Common myeloid progenitor, CD34-positive (primary cell): Measurements from ENCODE around the gene FAM120C. TPM values are rescaled to one million over a fixed set of nuclear protein-coding genes. Genes with fewer than 3 reads are reported as not detected.

Experiments
- CTCF ChIA-PET: fragments of 350-600 bp; sonication (Branson Sonifier 250); formaldehyde crosslinking; loops from one replicate; lab custom pipeline; 2021; ENCODE audit warnings: antibody characterized with exemption; lab: Charles Lee
- POLR2A ChIA-PET: fragments of 350-600 bp; sonication (Branson Sonifier 250); formaldehyde crosslinking; loops from one replicate; lab custom pipeline; 2021; ENCODE audit warnings: antibody characterized with exemption; lab: Charles Lee
- DNase-seq, 3 donors: peaks; one replicate each; pipeline versions ENCODE4 v3.0.0 to v3.0.0-alpha.2; 2013
- H3K27ac ChIP-seq, 2 experiments: 1 replicate in 1 of 2; 2 replicates in 1 of 2; pipeline ENCODE4 v1.7.0; 2013; ENCODE audit warnings: inconsistent platforms in 2 of 2, low read length in 2 of 2, mild to moderate bottlenecking in 2 of 2, low read depth in 1 of 2, moderate library complexity in 1 of 2; ENCODE audit not compliant: severe bottlenecking in 2 of 2, insufficient read depth in 1 of 2, poor library complexity in 1 of 2
- H3K27me3 ChIP-seq, 5 experiments: replicated peaks in 2 of 5; 1 replicate in 3 of 5; 2 replicates in 2 of 5; pipeline versions ENCODE4 v1.6.1 to v1.7.0; 2013; ENCODE audit warnings: low read length in 4 of 5, mild to moderate bottlenecking in 2 of 5, moderate library complexity in 2 of 5, inconsistent platforms in 1 of 5; ENCODE audit not compliant: insufficient read depth in 5 of 5, control insufficient read depth in 4 of 5
- H3K36me3 ChIP-seq, 4 experiments: 1 replicate in 2 of 4; 2 replicates in 2 of 4; pipeline versions ENCODE4 v1.6.1 to v1.7.0; 2013; ENCODE audit warnings: low read length in 3 of 4, control low read depth in 1 of 4, mild to moderate bottlenecking in 1 of 4; ENCODE audit not compliant: control insufficient read depth in 4 of 4, insufficient read depth in 4 of 4
- H3K4me1 ChIP-seq, 4 experiments: 1 replicate in 3 of 4; 2 replicates in 1 of 4; pipeline versions ENCODE4 v1.6.1 to v1.7.1; 2013; ENCODE audit warnings: low read length in 3 of 4, mild to moderate bottlenecking in 3 of 4, control low read depth in 1 of 4, inconsistent platforms in 1 of 4, moderate library complexity in 1 of 4; ENCODE audit not compliant: control insufficient read depth in 4 of 4, insufficient read depth in 4 of 4; ENCODE audit errors: control extremely low read depth in 1 of 4
- H3K4me3 ChIP-seq, 7 experiments: 1 replicate in 4 of 7; 2 replicates in 3 of 7; pipeline versions ENCODE4 v1.5.1 to v1.7.0; 2013; ENCODE audit warnings: mild to moderate bottlenecking in 7 of 7, low read length in 6 of 7, moderate library complexity in 6 of 7, inconsistent platforms in 2 of 7, low read depth in 2 of 7, control low read depth in 1 of 7; ENCODE audit not compliant: insufficient read depth in 4 of 7, control insufficient read depth in 1 of 7; ENCODE audit errors: extremely low read depth in 1 of 7
- H3K9me3 ChIP-seq, 5 experiments: 1 replicate in 4 of 5; 2 replicates in 1 of 5; pipeline versions ENCODE4 v1.6.1 to v1.7.1; 2013; ENCODE audit warnings: low read length in 4 of 5, mild to moderate bottlenecking in 2 of 5, inconsistent platforms in 1 of 5, low read depth in 1 of 5, moderate library complexity in 1 of 5; ENCODE audit not compliant: control insufficient read depth in 4 of 5, insufficient read depth in 2 of 5; ENCODE audit errors: control extremely low read depth in 1 of 5
- WGBS: methylation state at CpG from one replicate; pipeline ENCODE4 v1.1.5; 2013; ENCODE audit not compliant: insufficient coverage; 5-methylcytosine and 5-hydroxymethylcytosine counted together
- polyA plus RNA-seq: library from polyadenylated mRNA; unstranded; fragments of 120-200 nt; gene quantifications from one replicate; pipeline ENCODE4 v1.2.1, GENCODE V29; 2013

Gene FAM120C, protein sequence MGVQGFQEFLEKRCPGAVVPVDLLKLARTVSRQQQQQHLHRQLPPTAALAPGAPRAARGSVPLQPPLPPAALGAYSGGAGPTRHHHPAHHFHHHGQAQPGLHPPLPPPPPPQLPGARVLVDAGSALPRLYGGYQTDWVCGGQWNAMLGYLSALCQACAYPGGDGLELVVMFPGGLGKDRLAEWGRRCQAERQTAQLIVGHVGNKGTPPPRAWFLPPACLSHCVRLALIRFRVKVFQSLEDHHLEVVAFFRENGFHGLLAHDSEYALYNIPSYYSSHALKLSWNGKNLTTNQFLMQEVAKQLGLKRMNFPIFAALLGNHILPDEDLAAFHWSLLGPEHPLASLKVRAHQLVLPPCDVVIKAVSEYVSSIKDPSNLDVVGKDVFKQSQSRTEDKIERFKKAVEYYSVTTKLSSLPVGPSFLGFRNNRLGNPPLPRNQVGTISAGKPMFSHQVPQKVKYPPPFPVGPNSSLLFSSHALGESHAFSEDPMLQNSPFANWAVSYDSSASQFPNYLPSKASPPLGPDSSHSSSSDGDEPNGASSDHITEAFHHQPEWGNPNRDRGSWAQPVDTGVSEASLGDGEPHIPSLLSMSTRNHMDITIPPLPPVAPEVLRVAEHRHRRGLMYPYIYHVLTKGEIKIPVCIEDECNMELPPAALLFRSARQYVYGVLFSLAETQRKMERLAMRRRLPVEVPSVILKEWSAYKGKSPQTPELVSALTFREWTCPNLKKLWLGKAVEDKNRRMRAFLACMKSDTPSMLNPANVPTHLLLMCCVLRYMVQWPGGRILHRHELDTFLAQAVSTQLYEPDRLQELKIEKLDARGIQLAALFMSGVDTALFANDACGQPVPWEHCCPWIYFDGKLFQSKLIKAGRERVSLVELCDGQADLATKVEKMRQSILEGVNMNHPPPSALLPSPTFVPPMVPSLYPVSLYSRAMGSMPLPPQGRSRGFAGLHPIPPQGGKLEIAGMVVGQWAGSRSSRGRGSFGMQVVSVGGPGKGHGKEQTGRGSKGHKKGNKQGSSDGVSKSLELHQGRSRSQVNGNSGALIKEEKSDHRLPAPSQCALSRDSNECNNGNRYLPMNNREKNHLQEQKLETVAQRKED
- 8.7 TPM for polyA plus RNA-seq

DNA sequence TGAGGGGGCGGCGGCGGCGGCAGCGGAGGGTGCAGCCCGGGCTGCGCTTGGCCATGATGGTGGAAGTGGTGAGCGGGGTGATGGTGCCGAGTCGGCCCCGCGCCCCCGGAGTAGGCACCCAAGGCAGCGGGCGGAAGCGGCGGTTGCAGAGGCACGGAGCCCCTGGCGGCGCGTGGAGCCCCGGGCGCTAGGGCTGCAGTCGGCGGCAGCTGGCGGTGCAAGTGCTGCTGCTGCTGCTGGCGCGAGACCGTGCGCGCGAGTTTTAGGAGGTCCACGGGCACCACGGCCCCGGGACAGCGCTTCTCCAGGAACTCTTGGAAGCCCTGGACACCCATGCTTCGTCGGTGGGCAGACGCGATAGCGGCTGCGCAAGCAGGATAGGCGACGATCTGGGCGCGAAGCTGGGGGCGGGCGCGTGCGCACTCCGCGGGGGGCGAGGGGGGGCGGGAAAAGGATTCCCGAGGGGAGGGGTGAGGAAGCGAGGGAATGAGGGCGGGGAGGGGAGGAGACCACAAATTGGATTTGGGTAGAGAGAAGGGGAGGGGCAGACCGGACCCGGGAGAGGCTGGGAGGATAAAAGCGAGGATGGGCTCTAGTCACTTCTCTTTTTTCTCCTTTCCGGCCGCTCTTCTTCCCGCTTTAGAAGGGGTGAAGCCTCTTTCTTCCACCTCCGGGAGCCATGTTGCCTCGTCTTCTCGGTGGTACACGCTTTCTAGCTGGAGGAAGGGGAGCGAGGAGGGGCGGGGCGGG lies at the start of gene FAM120C:
Gene FAM120C, minus strand, starts transcription at position 391 of the 750 bp plus-strand sequence. Its CDS starts 56 bp downstream, at position 335.
- DNase-seq, result peak; percentile 64 to 86 (median 79)
- Histone ChIP-seq H3K4me1 (peaks cover 1 to 27% (median 12%) of the 10 kb centered on the region in 4 experiments), H3K27ac (peak within 1 kb of the TSS; percentile 33 to 49), H3K27me3 (no peaks in the 10 kb centered on the region), H3K36me3 (no peaks in the 10 kb centered on the region), H3K9me3 (no peaks in the 10 kb centered on the region), H3K4me3 (peak within 1 kb of the TSS; percentile 61 to 83 (median 69))
- WGBS, result 43% methylated on average over 47 of the region's 70 CpGs
- ChIA-PET POLR2A (no interaction called here), CTCF (interaction anchor here (0.5 to 0.9 kb wide), 2 partner anchors 24 to 63 kb away, joined by 3 read pairs; no protein-coding TSS in a partner anchor)

DNA sequence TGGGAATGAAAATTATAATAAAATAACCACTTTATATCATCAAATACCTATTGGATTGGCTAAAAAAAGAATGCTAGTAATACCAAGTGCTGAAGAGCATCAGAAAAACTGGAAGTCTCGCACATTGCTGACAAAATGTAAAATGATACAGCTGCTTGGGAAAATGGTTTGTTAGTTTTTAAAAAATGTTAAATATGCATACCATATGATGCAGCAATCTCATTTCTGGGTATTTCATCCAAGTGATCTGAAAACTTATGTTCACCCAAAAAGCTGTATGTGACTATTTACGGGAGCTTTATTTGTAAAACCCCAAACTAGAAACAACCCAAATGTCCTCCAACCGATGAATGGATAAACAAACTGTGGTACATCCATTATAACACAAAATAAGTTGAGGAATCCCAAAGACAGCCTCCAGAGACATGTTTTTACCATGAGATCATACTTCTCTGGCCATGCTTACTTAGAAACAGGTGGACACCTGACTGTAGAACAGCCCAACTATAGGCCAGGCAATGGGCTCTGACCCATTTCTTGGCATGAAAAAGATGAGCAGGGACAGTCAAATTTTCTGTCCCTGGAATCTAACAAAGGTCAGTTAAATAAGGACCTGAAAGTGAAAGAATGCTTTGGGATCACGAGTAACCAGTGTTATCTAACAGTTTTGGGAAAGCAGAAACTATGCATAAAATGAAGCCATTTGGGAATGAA lies 47.5 kb upstream of the FAM120C start:
- Histone ChIP-seq H3K4me1 (no peaks in the 10 kb centered on the region), H3K9me3 (no peaks in the 10 kb centered on the region), H3K27ac (no peak overlapping the region), H3K27me3 (no peaks in the 10 kb centered on the region), H3K4me3 (no peak overlapping the region), H3K36me3 (no peaks in the 10 kb centered on the region)
- ChIA-PET POLR2A (no interaction called here), CTCF (no interaction called here)
- 100% methylated on average over 1 of the region's 4 CpGs for WGBS
- DNase-seq, result no peak

DNA sequence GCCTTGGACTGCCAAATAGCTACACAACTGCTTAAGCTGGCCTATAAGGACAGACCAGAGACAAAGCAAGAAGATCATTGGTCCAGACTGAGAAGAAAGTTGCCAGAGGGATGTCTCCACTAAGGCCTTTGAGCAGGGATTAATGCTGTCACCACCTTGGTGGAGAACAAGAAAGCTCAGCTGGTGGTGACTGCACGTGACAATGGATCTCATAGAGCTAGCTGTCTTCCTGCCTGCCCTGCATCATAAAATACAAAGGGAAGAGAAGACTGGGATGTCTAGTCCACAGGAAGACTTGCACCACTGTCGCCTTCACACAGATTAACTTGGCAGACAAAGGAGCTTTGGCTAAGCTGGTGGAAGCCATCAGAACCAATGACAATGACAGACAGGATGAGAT lies 40.5 kb upstream of the FAM120C start:
- 100% methylated on average over 1 of the region's 2 CpGs for WGBS
- no peak for DNase-seq
- H3K27me3 ChIP-seq, result no peaks in the 10 kb centered on the region
- no peaks in the 10 kb centered on the region for H3K4me1 ChIP-seq
- H3K4me3 ChIP-seq, result no peak overlapping the region
- ChIA-PET POLR2A (interaction anchor here (0.5 kb wide), 1 partner anchor 26 kb away, joined by 3 read pairs; no protein-coding TSS in a partner anchor), CTCF (interaction anchor here (0.9 kb wide), 1 partner anchor 182 kb away, joined by 3 read pairs; no protein-coding TSS in a partner anchor)
- H3K36me3 ChIP-seq, result no peaks in the 10 kb centered on the region
- H3K27ac ChIP-seq, result no peak overlapping the region
- H3K9me3 ChIP-seq, result no peaks in the 10 kb centered on the region

DNA sequence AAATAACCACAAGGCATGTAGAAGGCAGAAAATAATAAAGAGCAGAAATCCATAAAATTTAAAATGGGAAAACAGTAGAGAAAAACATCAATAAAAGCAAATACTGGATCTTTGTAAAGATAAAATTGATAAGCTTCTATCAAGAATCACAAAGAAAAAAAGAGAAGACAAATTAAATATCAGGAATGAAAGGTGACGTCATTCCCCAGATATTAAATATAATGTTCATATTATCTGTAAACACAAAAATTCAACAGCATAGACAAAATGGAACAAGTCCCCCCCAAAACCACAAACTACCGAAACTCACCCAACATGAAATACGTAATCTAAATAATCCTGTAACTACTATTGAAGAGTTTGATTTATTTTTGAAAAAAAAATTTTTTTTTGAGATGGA lies 30.5 kb upstream of the FAM120C start:
- CTCF ChIA-PET, result no interaction called here
- WGBS, result no CpG with 5 or more reads among the region's 3 CpGs
- H3K36me3 ChIP-seq, result no peaks in the 10 kb centered on the region
- H3K27ac ChIP-seq, result no peak overlapping the region
- no peak overlapping the region for H3K4me3 ChIP-seq
- no peak for DNase-seq
- peaks cover 0 to 3% (median 0%) of the 10 kb centered on the region in 5 experiments for H3K9me3 ChIP-seq
- no peaks in the 10 kb centered on the region for H3K27me3 ChIP-seq
- POLR2A ChIA-PET, result no interaction called here
- no peaks in the 10 kb centered on the region for H3K4me1 ChIP-seq

DNA sequence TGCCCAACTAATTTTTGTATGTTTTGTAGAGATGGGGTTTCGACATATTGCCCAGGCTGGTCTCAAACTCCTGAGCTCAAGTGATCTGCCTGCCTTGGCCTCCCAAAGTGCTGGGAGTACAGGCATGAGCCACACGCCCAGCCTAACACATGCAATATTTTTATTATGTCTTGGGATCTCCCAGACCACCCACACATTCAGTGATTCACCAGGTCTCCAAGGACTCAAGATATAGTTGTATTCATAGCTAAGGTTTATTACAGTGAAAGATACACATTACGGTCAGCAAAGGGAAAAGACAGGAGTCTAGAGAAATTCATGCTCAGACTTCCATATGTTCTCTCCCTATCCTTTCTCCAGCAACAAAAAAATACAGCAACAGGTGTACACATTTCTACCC lies 25.5 kb upstream of the FAM120C start:
- POLR2A ChIA-PET, result no interaction called here

DNA sequence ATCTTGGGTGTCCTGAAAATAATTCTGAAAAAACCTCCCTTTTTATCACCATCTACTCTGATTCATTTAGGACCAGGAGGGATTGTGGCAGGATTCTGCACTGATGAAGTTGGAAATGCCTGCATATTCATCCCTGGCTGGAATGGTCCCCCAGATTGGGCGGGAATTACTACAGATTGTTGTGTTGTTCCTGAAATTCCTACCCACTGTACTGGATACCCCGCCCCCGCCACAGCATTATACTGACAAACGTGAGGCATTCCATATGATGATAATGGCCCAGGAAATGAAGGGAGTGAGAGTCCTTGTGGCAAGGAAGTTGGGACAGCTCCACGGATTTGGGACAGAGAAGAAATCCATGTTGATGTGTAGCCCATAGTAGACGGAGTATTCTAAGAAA lies 15.2 kb upstream of the FAM120C start:
- POLR2A ChIA-PET, result no interaction called here
- Histone ChIP-seq H3K4me1 (no peaks in the 10 kb centered on the region), H3K9me3 (no peaks in the 10 kb centered on the region), H3K36me3 (no peaks in the 10 kb centered on the region), H3K27ac (no peak overlapping the region), H3K27me3 (peaks cover 0 to 4% (median 0%) of the 10 kb centered on the region in 5 experiments), H3K4me3 (no peak overlapping the region)
- CTCF ChIA-PET, result no interaction called here
- WGBS, result 66% methylated on average over 4 of the region's 6 CpGs
- DNase-seq, result no peak

More for the DNA sequence above, 25.5 kb upstream of the FAM120C start:
- CTCF ChIA-PET, result no interaction called here
- no peaks in the 10 kb centered on the region for H3K4me1 ChIP-seq
- 83% methylated on average over 1 of the region's 3 CpGs for WGBS
- DNase-seq, result no peak
- no peaks in the 10 kb centered on the region for H3K27me3 ChIP-seq
- H3K27ac ChIP-seq, result no peak overlapping the region
- no peaks in the 10 kb centered on the region for H3K36me3 ChIP-seq
- H3K4me3 ChIP-seq, result no peak overlapping the region
- no peaks in the 10 kb centered on the region for H3K9me3 ChIP-seq
